ENCODE data around the gene LLPH.

DNA sequence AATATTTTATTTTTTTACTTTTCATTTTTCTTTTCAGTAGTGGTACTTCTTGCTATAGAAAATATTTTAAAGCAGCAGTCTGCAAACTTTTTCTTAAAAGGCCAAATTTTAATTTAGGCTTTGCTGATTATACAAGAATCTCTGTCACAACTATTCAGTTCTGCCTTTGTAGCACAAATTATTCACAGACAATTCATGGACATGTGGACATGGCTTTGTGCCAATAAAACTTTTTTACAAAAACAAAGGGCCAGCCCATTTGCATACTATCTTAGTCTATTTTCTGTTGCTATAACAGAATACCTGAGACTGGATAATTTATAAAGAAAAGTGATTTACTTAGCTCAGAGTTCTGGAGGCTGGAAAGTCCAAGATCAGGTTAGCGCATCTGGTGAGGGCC is 17.1 kb downstream of the LLPH start:
- no peak for TF ChIP-seq CTCF (optimal IDR thresholded peaks at IDR 0.05 in 1 of 3, IDR thresholded peaks at IDR 0.05 in 1 of 3, conservative IDR thresholded peaks at IDR 0.05 in 1 of 3; ENCODE audit: extremely low read depth in 1 of 3, insufficient read depth in 2 of 3, low read length in 3 of 3)
- no peak for TF ChIP-seq EZH2 (IDR thresholded peaks at IDR 0.05; ENCODE audit: low read length)
